Liver (tissue), 9 donors: ENCODE measurements around the gene NXN. TPM values are rescaled to one million over a fixed set of nuclear protein-coding genes. Genes with fewer than 3 reads are reported as not detected.

ENCODE experiments used
- DNase-seq: peaks from one replicate; pipeline ENCODE4 v3.0.0-alpha.2; 2017; ENCODE audit warnings: low spot score
- H3K27ac ChIP-seq, 2 donors: one replicate each; pipeline ENCODE4 v1.7.0; 2013; ENCODE audit warnings: inconsistent platforms in 2 of 2, low read length in 2 of 2, control low read depth in 1 of 2, low read depth in 1 of 2, mild to moderate bottlenecking in 1 of 2
- H3K27me3 ChIP-seq, 4 donors: one replicate each; pipeline versions ENCODE4 v1.6.1 to v1.7.0; 2013; ENCODE audit warnings: low read length in 3 of 4, inconsistent platforms in 1 of 4, mild to moderate bottlenecking in 1 of 4, moderate library complexity in 1 of 4; ENCODE audit not compliant: control insufficient read depth in 4 of 4, insufficient read depth in 4 of 4
- H3K36me3 ChIP-seq, 4 donors: one replicate each; pipeline versions ENCODE4 v1.6.1 to v1.7.0; 2013; ENCODE audit warnings: low read length in 3 of 4, mild to moderate bottlenecking in 3 of 4, low read depth in 1 of 4, moderate library complexity in 1 of 4; ENCODE audit not compliant: control insufficient read depth in 4 of 4, insufficient read depth in 3 of 4
- H3K4me1 ChIP-seq, 4 donors: one replicate each; pipeline versions ENCODE4 v1.6.1 to v1.7.0; 2013; ENCODE audit warnings: low read length in 3 of 4, mild to moderate bottlenecking in 3 of 4, moderate library complexity in 1 of 4; ENCODE audit not compliant: control insufficient read depth in 4 of 4, insufficient read depth in 4 of 4
- H3K4me3 ChIP-seq, 3 donors: one replicate each; pipeline versions ENCODE4 v1.6.1 to v1.7.0; 2013; ENCODE audit warnings: low read length in 3 of 3, control low read depth in 1 of 3, low read depth in 1 of 3, mild to moderate bottlenecking in 1 of 3
- H3K9ac ChIP-seq, 2 donors: one replicate each; pipeline ENCODE4 v1.7.0; 2013; ENCODE audit warnings: low read length in 2 of 2, mild to moderate bottlenecking in 2 of 2, moderate library complexity in 2 of 2, control low read depth in 1 of 2, low read depth in 1 of 2
- H3K9me3 ChIP-seq, 4 donors: one replicate each; pipeline versions ENCODE4 v1.6.1 to v1.7.0; 2013; ENCODE audit warnings: low read length in 3 of 4; ENCODE audit not compliant: control insufficient read depth in 4 of 4
- EGR1 ChIP-seq, 2 donors: IDR thresholded peaks; 2 replicates each; pipeline ENCODE4 v1.6.1; 2016 to 2018; ENCODE audit warnings: antibody characterized with exemption in 2 of 2, low read depth in 2 of 2
- FOXA1 ChIP-seq: IDR thresholded peaks from 2 replicates; pipeline ENCODE4 v1.6.1; 2016; ENCODE audit warnings: antibody characterized with exemption
- FOXA2 ChIP-seq: IDR thresholded peaks from 2 replicates; pipeline ENCODE4 v1.6.1; 2016; ENCODE audit warnings: antibody characterized with exemption
- GABPA ChIP-seq, 2 donors: IDR thresholded peaks in 1 of 2; conservative IDR thresholded peaks in 1 of 2; 2 replicates each; pipeline ENCODE4 v1.6.1; 2016; ENCODE audit warnings: antibody characterized with exemption in 2 of 2, mild to moderate bottlenecking in 1 of 2, moderate library complexity in 1 of 2
- HNF4A ChIP-seq, 2 donors: conservative IDR thresholded peaks; 2 replicates each; pipeline ENCODE4 v1.6.1; 2016; ENCODE audit warnings: antibody characterized with exemption in 2 of 2, mild to moderate bottlenecking in 2 of 2
- HNF4G ChIP-seq: IDR thresholded peaks from 2 replicates; pipeline ENCODE4 v1.6.1; 2016; ENCODE audit warnings: antibody characterized with exemption
- JUND ChIP-seq, 2 donors: IDR thresholded peaks; 2 replicates each; pipeline ENCODE4 v1.6.1; 2016; ENCODE audit warnings: antibody characterized with exemption in 2 of 2
- NR2F2 ChIP-seq: IDR thresholded peaks from 2 replicates; pipeline ENCODE4 v1.6.1; 2016; ENCODE audit warnings: antibody characterized with exemption
- RAD21 ChIP-seq, 2 donors: IDR thresholded peaks; 2 replicates each; pipeline ENCODE4 v1.6.1; 2016; ENCODE audit warnings: antibody characterized with exemption in 2 of 2, mild to moderate bottlenecking in 2 of 2
- RXRA ChIP-seq, 2 donors: IDR thresholded peaks; 2 replicates each; pipeline ENCODE4 v1.6.1; 2017 to 2018; ENCODE audit warnings: antibody characterized with exemption in 2 of 2, mild to moderate bottlenecking in 1 of 2
- SP1 ChIP-seq: IDR thresholded peaks from 2 replicates; pipeline ENCODE4 v1.6.1; 2018; ENCODE audit warnings: antibody characterized with exemption, mild to moderate bottlenecking
- YY1 ChIP-seq: IDR thresholded peaks from 2 replicates; pipeline ENCODE4 v1.6.1; 2016; ENCODE audit warnings: antibody characterized with exemption, mild to moderate bottlenecking
- WGBS: extraction: QIAGEN DNeasy Blood & Tissue Kit; methylation state at CpG from one replicate; pipeline ENCODE4 v1.1.7; 2013; 5-methylcytosine and 5-hydroxymethylcytosine counted together
- polyA plus RNA-seq, 2 donors: library from polyadenylated mRNA; stranded (reverse) in 1 of 2; unstranded in 1 of 2; fragments of 200-250 nt in 1 of 2; fragments of >200 nt in 1 of 2; fragmentation: Nextera tagmentation in 1 of 2; extraction: Ambion mirVana in 1 of 2; gene quantifications; one replicate each; pipeline versions ENCODE4 v1.2.1 to v1.2.3, GENCODE V29; 2013 to 2015
- total RNA-seq, 2 donors: library from RNA; depleted of rRNA; stranded (reverse); fragments of >200 nt; gene quantifications; one replicate each; pipeline ENCODE4 v1.2.3, GENCODE V29; 2014
- TF ChIP-seq, protein P1 (sequence below): IDR thresholded peaks from 2 replicates; pipeline ENCODE4 v1.6.1; 2016; ENCODE audit warnings: antibody characterized with exemption
- TF ChIP-seq, protein P2 (sequence below): fragments of 150-350 bp; IDR thresholded peaks from 2 replicates; pipeline ENCODE4 v1.5.1; 2017; ENCODE audit warnings: improper control_type of control experiment, low read depth, low read length; ENCODE audit not compliant: missing input control
- TF ChIP-seq, protein P3 (sequence below): IDR thresholded peaks from 2 replicates; pipeline ENCODE4 v1.6.1; 2016; ENCODE audit warnings: antibody characterized with exemption
- TF ChIP-seq, protein P4 (sequence below): IDR thresholded peaks from 2 replicates; pipeline ENCODE4 v1.6.1; 2016; ENCODE audit warnings: antibody characterized with exemption
- TF ChIP-seq, protein P5 (sequence below): IDR thresholded peaks from 2 replicates; pipeline ENCODE4 v1.6.1; 2016; ENCODE audit warnings: antibody characterized with exemption, mild to moderate bottlenecking
- donor health status: healthy.
- donor health status: healthy.
- donor health status: healthy.
- donor health status: healthy.
- donor health status: healthy.

NXN gene
- total and polyA plus RNA-seq, 4 donors: 2.3 to 4.5 (median 3.3) TPM

DNA sequence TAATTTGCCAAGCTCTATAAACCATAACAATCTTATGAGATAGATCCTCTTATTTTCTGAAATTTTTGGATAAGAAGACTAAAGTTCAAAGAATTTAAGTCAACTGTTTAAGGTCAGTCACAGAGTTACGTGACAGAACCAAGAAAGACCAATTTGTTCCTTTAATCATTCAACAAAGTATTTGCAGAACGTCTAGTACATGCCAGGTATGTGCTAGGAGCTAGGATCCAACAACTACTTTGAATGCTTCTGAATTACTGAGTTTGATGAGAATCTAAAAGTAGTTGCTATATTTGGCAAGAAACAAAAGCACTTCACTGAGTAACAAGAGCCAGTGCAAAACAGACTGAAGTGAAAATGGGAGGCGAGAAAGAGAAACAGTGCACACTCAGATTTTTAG lies 212.5 kb downstream of the NXN start:
- no peak overlapping the region for H3K27ac ChIP-seq

DNA sequence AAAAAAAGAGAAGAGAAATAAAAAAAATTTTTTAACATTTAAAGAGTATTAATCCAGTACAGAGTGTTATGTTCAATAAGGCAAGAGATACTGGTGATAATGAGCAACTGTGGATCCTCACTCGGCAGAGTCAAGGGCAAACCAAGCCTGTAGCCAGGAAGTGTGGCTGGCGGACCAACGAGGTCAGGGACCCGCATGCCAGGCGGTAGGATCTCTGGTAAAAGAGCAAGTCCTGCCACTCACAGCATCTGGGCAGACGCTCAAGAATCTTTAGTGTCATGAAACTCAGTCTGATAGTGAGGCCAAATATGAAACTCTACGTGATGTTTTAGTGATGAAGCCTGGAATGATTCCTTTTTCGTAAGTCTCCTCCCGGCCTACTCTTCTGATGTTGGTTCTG lies 219.2 kb downstream of the NXN start:
- peaks cover 5 to 39% (median 20%) of the 10 kb centered on the region in 4 donors for H3K36me3 ChIP-seq
- H3K27me3 ChIP-seq: no peaks in the 10 kb centered on the region
- DNase-seq: no peak
- H3K27ac ChIP-seq: no peak overlapping the region
- no peaks in the 10 kb centered on the region for H3K9me3 ChIP-seq
- no peaks in the 10 kb centered on the region for H3K4me1 ChIP-seq
- no peak overlapping the region for H3K9ac ChIP-seq
- WGBS: 70% methylated on average over 9 of the region's 9 CpGs
- no peak overlapping the region for H3K4me3 ChIP-seq
- no peak for TF ChIP-seq NR2F2
- no peak for TF ChIP-seq JUND (IDR thresholded peaks at IDR 0.05)
- TF ChIP-seq GABPA (IDR thresholded peaks at IDR 0.05 in 1 of 2, conservative IDR thresholded peaks at IDR 0.05 in 1 of 2): no peak
- TF ChIP-seq HNF4A (conservative IDR thresholded peaks at IDR 0.05): no peak
- TF ChIP-seq SP1: no peak
- TF ChIP-seq, protein P1, sequence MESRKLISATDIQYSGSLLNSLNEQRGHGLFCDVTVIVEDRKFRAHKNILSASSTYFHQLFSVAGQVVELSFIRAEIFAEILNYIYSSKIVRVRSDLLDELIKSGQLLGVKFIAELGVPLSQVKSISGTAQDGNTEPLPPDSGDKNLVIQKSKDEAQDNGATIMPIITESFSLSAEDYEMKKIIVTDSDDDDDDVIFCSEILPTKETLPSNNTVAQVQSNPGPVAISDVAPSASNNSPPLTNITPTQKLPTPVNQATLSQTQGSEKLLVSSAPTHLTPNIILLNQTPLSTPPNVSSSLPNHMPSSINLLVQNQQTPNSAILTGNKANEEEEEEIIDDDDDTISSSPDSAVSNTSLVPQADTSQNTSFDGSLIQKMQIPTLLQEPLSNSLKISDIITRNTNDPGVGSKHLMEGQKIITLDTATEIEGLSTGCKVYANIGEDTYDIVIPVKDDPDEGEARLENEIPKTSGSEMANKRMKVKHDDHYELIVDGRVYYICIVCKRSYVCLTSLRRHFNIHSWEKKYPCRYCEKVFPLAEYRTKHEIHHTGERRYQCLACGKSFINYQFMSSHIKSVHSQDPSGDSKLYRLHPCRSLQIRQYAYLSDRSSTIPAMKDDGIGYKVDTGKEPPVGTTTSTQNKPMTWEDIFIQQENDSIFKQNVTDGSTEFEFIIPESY: no peak
- TF ChIP-seq, protein P2, sequence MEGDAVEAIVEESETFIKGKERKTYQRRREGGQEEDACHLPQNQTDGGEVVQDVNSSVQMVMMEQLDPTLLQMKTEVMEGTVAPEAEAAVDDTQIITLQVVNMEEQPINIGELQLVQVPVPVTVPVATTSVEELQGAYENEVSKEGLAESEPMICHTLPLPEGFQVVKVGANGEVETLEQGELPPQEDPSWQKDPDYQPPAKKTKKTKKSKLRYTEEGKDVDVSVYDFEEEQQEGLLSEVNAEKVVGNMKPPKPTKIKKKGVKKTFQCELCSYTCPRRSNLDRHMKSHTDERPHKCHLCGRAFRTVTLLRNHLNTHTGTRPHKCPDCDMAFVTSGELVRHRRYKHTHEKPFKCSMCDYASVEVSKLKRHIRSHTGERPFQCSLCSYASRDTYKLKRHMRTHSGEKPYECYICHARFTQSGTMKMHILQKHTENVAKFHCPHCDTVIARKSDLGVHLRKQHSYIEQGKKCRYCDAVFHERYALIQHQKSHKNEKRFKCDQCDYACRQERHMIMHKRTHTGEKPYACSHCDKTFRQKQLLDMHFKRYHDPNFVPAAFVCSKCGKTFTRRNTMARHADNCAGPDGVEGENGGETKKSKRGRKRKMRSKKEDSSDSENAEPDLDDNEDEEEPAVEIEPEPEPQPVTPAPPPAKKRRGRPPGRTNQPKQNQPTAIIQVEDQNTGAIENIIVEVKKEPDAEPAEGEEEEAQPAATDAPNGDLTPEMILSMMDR: no peak
- TF ChIP-seq, protein P3, sequence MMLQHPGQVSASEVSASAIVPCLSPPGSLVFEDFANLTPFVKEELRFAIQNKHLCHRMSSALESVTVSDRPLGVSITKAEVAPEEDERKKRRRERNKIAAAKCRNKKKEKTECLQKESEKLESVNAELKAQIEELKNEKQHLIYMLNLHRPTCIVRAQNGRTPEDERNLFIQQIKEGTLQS: no peak
- TF ChIP-seq, protein P4, sequence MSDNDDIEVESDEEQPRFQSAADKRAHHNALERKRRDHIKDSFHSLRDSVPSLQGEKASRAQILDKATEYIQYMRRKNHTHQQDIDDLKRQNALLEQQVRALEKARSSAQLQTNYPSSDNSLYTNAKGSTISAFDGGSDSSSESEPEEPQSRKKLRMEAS: no peak
- no peak for TF ChIP-seq YY1
- no peak for TF ChIP-seq HNF4G
- no peak for TF ChIP-seq FOXA2
- no peak for TF ChIP-seq RAD21 (IDR thresholded peaks at IDR 0.05)
- no peak for TF ChIP-seq EGR1 (IDR thresholded peaks at IDR 0.05; ENCODE audit: low read depth in 2 of 2)

More for the DNA sequence above, 212.5 kb downstream of the NXN start:
- Histone ChIP-seq H3K27me3 (no peaks in the 10 kb centered on the region), H3K4me1 (no peaks in the 10 kb centered on the region), H3K9ac (no peak overlapping the region), H3K9me3 (no peaks in the 10 kb centered on the region), H3K4me3 (no peak overlapping the region), H3K36me3 (peaks cover 5 to 48% (median 32%) of the 10 kb centered on the region in 4 donors)
- TF ChIP-seq FOXA2: no peak
- no peak for TF ChIP-seq RXRA (IDR thresholded peaks at IDR 0.05)
- TF ChIP-seq EGR1 (IDR thresholded peaks at IDR 0.05; ENCODE audit: low read depth in 2 of 2): no peak
- no peak for TF ChIP-seq SP1
- TF ChIP-seq GABPA (IDR thresholded peaks at IDR 0.05 in 1 of 2, conservative IDR thresholded peaks at IDR 0.05 in 1 of 2): no peak
- TF ChIP-seq, protein P1: no peak
- no peak for TF ChIP-seq YY1
- no peak for TF ChIP-seq HNF4A (conservative IDR thresholded peaks at IDR 0.05)
- TF ChIP-seq, protein P3: no peak
- no peak for TF ChIP-seq HNF4G
- TF ChIP-seq NR2F2: no peak
- no peak for TF ChIP-seq FOXA1
- no peak for TF ChIP-seq JUND (IDR thresholded peaks at IDR 0.05)
- TF ChIP-seq RAD21 (IDR thresholded peaks at IDR 0.05): no peak
- TF ChIP-seq, protein P5, sequence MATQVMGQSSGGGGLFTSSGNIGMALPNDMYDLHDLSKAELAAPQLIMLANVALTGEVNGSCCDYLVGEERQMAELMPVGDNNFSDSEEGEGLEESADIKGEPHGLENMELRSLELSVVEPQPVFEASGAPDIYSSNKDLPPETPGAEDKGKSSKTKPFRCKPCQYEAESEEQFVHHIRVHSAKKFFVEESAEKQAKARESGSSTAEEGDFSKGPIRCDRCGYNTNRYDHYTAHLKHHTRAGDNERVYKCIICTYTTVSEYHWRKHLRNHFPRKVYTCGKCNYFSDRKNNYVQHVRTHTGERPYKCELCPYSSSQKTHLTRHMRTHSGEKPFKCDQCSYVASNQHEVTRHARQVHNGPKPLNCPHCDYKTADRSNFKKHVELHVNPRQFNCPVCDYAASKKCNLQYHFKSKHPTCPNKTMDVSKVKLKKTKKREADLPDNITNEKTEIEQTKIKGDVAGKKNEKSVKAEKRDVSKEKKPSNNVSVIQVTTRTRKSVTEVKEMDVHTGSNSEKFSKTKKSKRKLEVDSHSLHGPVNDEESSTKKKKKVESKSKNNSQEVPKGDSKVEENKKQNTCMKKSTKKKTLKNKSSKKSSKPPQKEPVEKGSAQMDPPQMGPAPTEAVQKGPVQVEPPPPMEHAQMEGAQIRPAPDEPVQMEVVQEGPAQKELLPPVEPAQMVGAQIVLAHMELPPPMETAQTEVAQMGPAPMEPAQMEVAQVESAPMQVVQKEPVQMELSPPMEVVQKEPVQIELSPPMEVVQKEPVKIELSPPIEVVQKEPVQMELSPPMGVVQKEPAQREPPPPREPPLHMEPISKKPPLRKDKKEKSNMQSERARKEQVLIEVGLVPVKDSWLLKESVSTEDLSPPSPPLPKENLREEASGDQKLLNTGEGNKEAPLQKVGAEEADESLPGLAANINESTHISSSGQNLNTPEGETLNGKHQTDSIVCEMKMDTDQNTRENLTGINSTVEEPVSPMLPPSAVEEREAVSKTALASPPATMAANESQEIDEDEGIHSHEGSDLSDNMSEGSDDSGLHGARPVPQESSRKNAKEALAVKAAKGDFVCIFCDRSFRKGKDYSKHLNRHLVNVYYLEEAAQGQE: no peak
- TF ChIP-seq, protein P4: no peak
- DNase-seq: no peak
- WGBS: 80% methylated on average over 3 of the region's 3 CpGs
